Measurements from ENCODE around the gene AFF3. TPM values are rescaled to one million over a fixed set of nuclear protein-coding genes. Genes with fewer than 3 reads are reported as not detected.

The AFF3 gene
- total and polyA plus RNA-seq, 10 of the 15 experiments (the other 5 are each of a cell fraction or from before 2014, with no cell fraction given) = 0.26 to 5.5 (median 3.0) TPM

- RAD21 ChIA-PET (ENCODE audit: unreplicated experiment) = no interaction called here
- BruUV-seq (replicated peaks) = no TSS peak
- Histone ChIP-seq H3K4me2 (ENCODE audit: control insufficient read depth, insufficient read depth) (no peak overlapping the region), H3K4me3 (no peak overlapping the region), H3K79me2 (ENCODE audit: control insufficient read depth, insufficient read depth, low read length) (no peaks in the 10 kb centered on the region), H3K27ac (ENCODE audit: control insufficient read depth, insufficient read depth) (no peak overlapping the region), H3K9me3 (replicated peaks; ENCODE audit: control insufficient read depth, insufficient read depth, low read length) (no peaks in the 10 kb centered on the region), H3K27me3 (replicated peaks in 1 of 2; ENCODE audit: control insufficient read depth in 2 of 2, insufficient read depth in 2 of 2, low read length in 1 of 2) (no peaks in the 10 kb centered on the region), H3K9ac (ENCODE audit: control insufficient read depth, insufficient read depth, low read length) (no peak overlapping the region), H4K20me1 (ENCODE audit: control insufficient read depth, insufficient read depth) (no peaks in the 10 kb centered on the region), H3K36me3 (ENCODE audit: control insufficient read depth in 2 of 2, insufficient read depth in 2 of 2, low read length in 1 of 2) (no peaks in the 10 kb centered on the region), H2AFZ (ENCODE audit: control insufficient read depth, low read depth, low read length) (no peak overlapping the region), H3K4me1 (ENCODE audit: control insufficient read depth, insufficient read depth, low read length) (no peaks in the 10 kb centered on the region)
- WGBS (ENCODE audit: insufficient coverage, insufficient replicate concordance, low lambda C conversion rate, missing lambda C conversion rate) = 45% methylated on average over 5 of the region's 5 CpGs
- in situ Hi-C loops (cut with MboI) = no loop called here
- DNase-seq (ENCODE audit: low read depth, low spot score) = no peak
- no peak for FAIRE-seq
- SMC1A ChIA-PET (ENCODE audit: uncharacterized antibody, unreplicated experiment) = no interaction called here
- ATAC-seq = no peak
- POLR2A ChIA-PET = no interaction called here
- CTCF ChIA-PET = no interaction called here
- intact Hi-C loops (cut with micrococcal nuclease; ENCODE audit: unreplicated experiment) = no loop called here
- TF ChIP-seq SREBF1 (IDR thresholded peaks at IDR 0.05; ENCODE audit: low read length) = no peak
- no peak for TF ChIP-seq BHLHE40 (IDR thresholded peaks at IDR 0.05; ENCODE audit: borderline replicate concordance in 1 of 2, low read depth in 2 of 2, low read length in 1 of 2)
- TF ChIP-seq ELK1 (IDR thresholded peaks at IDR 0.05; ENCODE audit: low read depth, low read length) = no peak
- TF ChIP-seq NFIC (IDR thresholded peaks at IDR 0.05; ENCODE audit: low read depth, low read length) = no peak
- TF ChIP-seq PAX8 (IDR thresholded peaks at IDR 0.05) = no peak
- TF ChIP-seq ZBED1 (IDR thresholded peaks at IDR 0.05; ENCODE audit: borderline replicate concordance) = no peak
- TF ChIP-seq NFYB (IDR thresholded peaks at IDR 0.05; ENCODE audit: insufficient read depth, low read depth, low read length) = no peak
- TF ChIP-seq, protein P1, sequence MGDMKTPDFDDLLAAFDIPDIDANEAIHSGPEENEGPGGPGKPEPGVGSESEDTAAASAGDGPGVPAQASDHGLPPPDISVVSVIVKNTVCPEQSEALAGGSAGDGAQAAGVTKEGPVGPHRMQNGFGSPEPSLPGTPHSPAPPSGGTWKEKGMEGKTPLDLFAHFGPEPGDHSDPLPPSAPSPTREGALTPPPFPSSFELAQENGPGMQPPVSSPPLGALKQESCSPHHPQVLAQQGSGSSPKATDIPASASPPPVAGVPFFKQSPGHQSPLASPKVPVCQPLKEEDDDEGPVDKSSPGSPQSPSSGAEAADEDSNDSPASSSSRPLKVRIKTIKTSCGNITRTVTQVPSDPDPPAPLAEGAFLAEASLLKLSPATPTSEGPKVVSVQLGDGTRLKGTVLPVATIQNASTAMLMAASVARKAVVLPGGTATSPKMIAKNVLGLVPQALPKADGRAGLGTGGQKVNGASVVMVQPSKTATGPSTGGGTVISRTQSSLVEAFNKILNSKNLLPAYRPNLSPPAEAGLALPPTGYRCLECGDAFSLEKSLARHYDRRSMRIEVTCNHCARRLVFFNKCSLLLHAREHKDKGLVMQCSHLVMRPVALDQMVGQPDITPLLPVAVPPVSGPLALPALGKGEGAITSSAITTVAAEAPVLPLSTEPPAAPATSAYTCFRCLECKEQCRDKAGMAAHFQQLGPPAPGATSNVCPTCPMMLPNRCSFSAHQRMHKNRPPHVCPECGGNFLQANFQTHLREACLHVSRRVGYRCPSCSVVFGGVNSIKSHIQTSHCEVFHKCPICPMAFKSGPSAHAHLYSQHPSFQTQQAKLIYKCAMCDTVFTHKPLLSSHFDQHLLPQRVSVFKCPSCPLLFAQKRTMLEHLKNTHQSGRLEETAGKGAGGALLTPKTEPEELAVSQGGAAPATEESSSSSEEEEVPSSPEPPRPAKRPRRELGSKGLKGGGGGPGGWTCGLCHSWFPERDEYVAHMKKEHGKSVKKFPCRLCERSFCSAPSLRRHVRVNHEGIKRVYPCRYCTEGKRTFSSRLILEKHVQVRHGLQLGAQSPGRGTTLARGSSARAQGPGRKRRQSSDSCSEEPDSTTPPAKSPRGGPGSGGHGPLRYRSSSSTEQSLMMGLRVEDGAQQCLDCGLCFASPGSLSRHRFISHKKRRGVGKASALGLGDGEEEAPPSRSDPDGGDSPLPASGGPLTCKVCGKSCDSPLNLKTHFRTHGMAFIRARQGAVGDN (IDR thresholded peaks at IDR 0.05) = no peak
- no peak for TF ChIP-seq IRF4 (IDR thresholded peaks at IDR 0.05; ENCODE audit: low read depth, low read length)
- no peak for TF ChIP-seq NR2C1 (IDR thresholded peaks at IDR 0.05)
- no peak for TF ChIP-seq CREB1 (IDR thresholded peaks at IDR 0.05; ENCODE audit: low read depth)
- TF ChIP-seq SMARCA5 (IDR thresholded peaks at IDR 0.05) = no peak
- TF ChIP-seq E4F1 (IDR thresholded peaks at IDR 0.05; ENCODE audit: borderline replicate concordance, partially characterized antibody) = no peak
- no peak for TF ChIP-seq SIX5 (IDR thresholded peaks at IDR 0.05; ENCODE audit: low read depth, low read length, severe bottlenecking)
Observed at GRCh38 chr2:99878581-99879350, 263.6 kb downstream of the AFF3 start.

Measured in GM12878 (cell line).